ENCODE data around the gene HMG20A.

The HMG20A gene

DNA sequence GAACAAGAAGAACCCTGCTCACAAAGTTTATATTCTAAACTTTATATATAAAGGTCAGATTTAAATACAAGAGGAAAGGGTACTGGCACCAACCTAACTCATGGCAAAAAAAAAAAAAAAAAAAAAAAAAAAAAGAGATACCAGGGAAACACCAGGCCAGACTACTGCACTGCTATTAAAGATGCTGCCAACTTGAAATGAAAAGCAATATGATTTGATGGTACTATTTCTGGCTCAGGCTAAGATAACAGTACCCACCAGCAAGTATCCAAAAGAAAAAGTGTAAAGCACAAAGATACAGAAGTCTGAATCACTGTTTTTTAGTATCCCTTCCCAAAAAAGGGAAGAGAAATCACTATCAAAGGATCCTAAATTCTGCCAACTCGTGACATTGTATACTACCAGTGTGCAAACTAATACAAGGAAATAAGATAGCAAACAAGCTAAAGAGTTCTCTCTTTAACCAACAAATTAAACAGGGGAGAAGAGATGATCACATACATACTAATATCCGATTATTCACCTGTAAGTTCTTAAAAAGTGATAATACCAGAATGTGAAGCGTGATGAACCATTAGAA is 29.2 kb upstream of the HMG20A start:
- TF ChIP-seq, protein P1, sequence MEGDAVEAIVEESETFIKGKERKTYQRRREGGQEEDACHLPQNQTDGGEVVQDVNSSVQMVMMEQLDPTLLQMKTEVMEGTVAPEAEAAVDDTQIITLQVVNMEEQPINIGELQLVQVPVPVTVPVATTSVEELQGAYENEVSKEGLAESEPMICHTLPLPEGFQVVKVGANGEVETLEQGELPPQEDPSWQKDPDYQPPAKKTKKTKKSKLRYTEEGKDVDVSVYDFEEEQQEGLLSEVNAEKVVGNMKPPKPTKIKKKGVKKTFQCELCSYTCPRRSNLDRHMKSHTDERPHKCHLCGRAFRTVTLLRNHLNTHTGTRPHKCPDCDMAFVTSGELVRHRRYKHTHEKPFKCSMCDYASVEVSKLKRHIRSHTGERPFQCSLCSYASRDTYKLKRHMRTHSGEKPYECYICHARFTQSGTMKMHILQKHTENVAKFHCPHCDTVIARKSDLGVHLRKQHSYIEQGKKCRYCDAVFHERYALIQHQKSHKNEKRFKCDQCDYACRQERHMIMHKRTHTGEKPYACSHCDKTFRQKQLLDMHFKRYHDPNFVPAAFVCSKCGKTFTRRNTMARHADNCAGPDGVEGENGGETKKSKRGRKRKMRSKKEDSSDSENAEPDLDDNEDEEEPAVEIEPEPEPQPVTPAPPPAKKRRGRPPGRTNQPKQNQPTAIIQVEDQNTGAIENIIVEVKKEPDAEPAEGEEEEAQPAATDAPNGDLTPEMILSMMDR (IDR thresholded peaks at IDR 0.05) = no peak
- no peaks in the 10 kb centered on the region for H3K36me3 ChIP-seq
- peaks cover 10 to 17% of the 10 kb centered on the region in 2 experiments for H3K4me1 ChIP-seq (ENCODE audit: control insufficient read depth in 1 of 2, insufficient read depth in 1 of 2, low read depth in 1 of 2, low read length in 1 of 2)
- H3K27ac ChIP-seq = no peak overlapping the region
- H3K27me3 ChIP-seq = no peaks in the 10 kb centered on the region
- H3K9me3 ChIP-seq = no peaks in the 10 kb centered on the region
- no peak overlapping the region for H3K4me3 ChIP-seq (ENCODE audit: low read depth in 1 of 2, low read length in 1 of 2)

- TF ChIP-seq, protein P1 (IDR thresholded peaks at IDR 0.05) = no peak
- Histone ChIP-seq H3K9me3 (no peaks in the 10 kb centered on the region), H3K27me3 (no peaks in the 10 kb centered on the region)
Observed at GRCh38 chr15:77392762-77393470, 27.8 kb upstream of the HMG20A start.

GRCh38 chr15:77393471-77393840 is 27.2 kb upstream of the HMG20A start:
- TF ChIP-seq, protein P1 (IDR thresholded peaks at IDR 0.05) = no peak
- Histone ChIP-seq H3K4me1 (ENCODE audit: control insufficient read depth in 1 of 2, insufficient read depth in 1 of 2, low read depth in 1 of 2, low read length in 1 of 2) (peaks cover 0 to 1% of the 10 kb centered on the region in 2 experiments), H3K27me3 (no peaks in the 10 kb centered on the region), H3K4me3 (ENCODE audit: low read depth in 1 of 2, low read length in 1 of 2) (no peak overlapping the region), H3K36me3 (no peaks in the 10 kb centered on the region), H3K27ac (no peak overlapping the region), H3K9me3 (no peaks in the 10 kb centered on the region)

More at GRCh38 chr15:77392762-77393470, 27.8 kb upstream of the HMG20A start:
- no peaks in the 10 kb centered on the region for H3K36me3 ChIP-seq
- no peak overlapping the region for H3K4me3 ChIP-seq (ENCODE audit: low read depth in 1 of 2, low read length in 1 of 2)
- peaks cover 2 to 6% of the 10 kb centered on the region in 2 experiments for H3K4me1 ChIP-seq (ENCODE audit: control insufficient read depth in 1 of 2, insufficient read depth in 1 of 2, low read depth in 1 of 2, low read length in 1 of 2)
- H3K27ac ChIP-seq = no peak overlapping the region

GRCh38 chr15:77395013-77395774 is 25.5 kb upstream of the HMG20A start:
- Histone ChIP-seq H3K36me3 (no peaks in the 10 kb centered on the region), H3K27ac (no peak overlapping the region), H3K9me3 (no peaks in the 10 kb centered on the region), H3K27me3 (no peaks in the 10 kb centered on the region), H3K4me3 (ENCODE audit: low read depth in 1 of 2, low read length in 1 of 2) (no peak overlapping the region), H3K4me1 (ENCODE audit: control insufficient read depth in 1 of 2, insufficient read depth in 1 of 2, low read depth in 1 of 2, low read length in 1 of 2) (no peaks in the 10 kb centered on the region)
- TF ChIP-seq, protein P1 (IDR thresholded peaks at IDR 0.05) = no peak

GRCh38 chr15:77396692-77397091 is 24.0 kb upstream of the HMG20A start:
- no peaks in the 10 kb centered on the region for H3K27me3 ChIP-seq
- TF ChIP-seq, protein P1 (IDR thresholded peaks at IDR 0.05) = no peak
- no peak overlapping the region for H3K4me3 ChIP-seq (ENCODE audit: low read depth in 1 of 2, low read length in 1 of 2)
- H3K36me3 ChIP-seq = no peaks in the 10 kb centered on the region
- no peaks in the 10 kb centered on the region for H3K4me1 ChIP-seq (ENCODE audit: control insufficient read depth in 1 of 2, insufficient read depth in 1 of 2, low read depth in 1 of 2, low read length in 1 of 2)
- no peak overlapping the region for H3K27ac ChIP-seq
- H3K9me3 ChIP-seq = no peaks in the 10 kb centered on the region

Measured in neutrophil (primary cell).